Activated naive CD4-positive, alpha-beta T cell treated with anti-CD3 and anti-CD28 coated beads, Interleukin-2, amount 10 ng/mL, durations not matched to agents 7 days and 5 days (primary cell): ENCODE data around the gene GNS.
"Not testable (repeated sequence)": the region's sequence is repeated elsewhere in the genome, so short reads cannot be mapped to it uniquely, and the experiment has no call there.

ENCODE experiments used
- CTCF ChIA-PET: fragments of 350-600 bp; sonication (Branson Sonifier 250); formaldehyde crosslinking; loops from one replicate; lab custom pipeline; 2021; ENCODE audit warnings: antibody characterized with exemption; lab: Charles Lee
- DNase-seq: peaks from one replicate; pipeline ENCODE4 v3.0.0-alpha.2; 2020
- H3K27ac Mint-ChIP-seq: one replicate; pipeline ENCODE4 v1.8.0; 2021; ENCODE audit warnings: mild to moderate bottlenecking, moderate library complexity, mixed read lengths
- H3K27me3 Mint-ChIP-seq: one replicate; pipeline ENCODE4 v1.8.0; 2021; ENCODE audit warnings: mild to moderate bottlenecking, mixed read lengths
- H3K36me3 Mint-ChIP-seq: one replicate; pipeline ENCODE4 v1.8.0; 2021; ENCODE audit warnings: mixed read lengths
- H3K4me1 Mint-ChIP-seq: one replicate; pipeline ENCODE4 v1.8.0; 2021; ENCODE audit warnings: mixed read lengths
- H3K4me3 Mint-ChIP-seq: one replicate; pipeline ENCODE4 v1.8.0; 2021; ENCODE audit warnings: mild to moderate bottlenecking, moderate library complexity, mixed read lengths
- H3K9me3 Mint-ChIP-seq: one replicate; pipeline ENCODE4 v1.8.0; 2021; ENCODE audit warnings: mixed read lengths

The GNS gene

GRCh38 chr12:64694130-64695040, 64.8 kb downstream of the GNS start:
- Mint-ChIP-seq H3K36me3 (peaks cover 51% of the 10 kb centered on the region), H3K4me3 (no peak overlapping the region)
- CTCF ChIA-PET: interaction anchor here (1.4 to 5.5 kb wide), 4 partner anchors 27 to 145 kb away, joined by 3 to 110 read pairs (median 14); no protein-coding TSS in a partner anchor

GRCh38 chr12:64691795-64692583, 67.2 kb downstream of the GNS start:
- no peak for DNase-seq
- H3K27ac Mint-ChIP-seq: peak overlapping the region; percentile 60
- H3K36me3 Mint-ChIP-seq: peaks cover 62% of the 10 kb centered on the region
- peaks cover 84% of the 10 kb centered on the region for H3K4me1 Mint-ChIP-seq
- H3K27me3 Mint-ChIP-seq: no peaks in the 10 kb centered on the region
- CTCF ChIA-PET: interaction anchor here (0.7 to 2.4 kb wide), 3 partner anchors 83 to 144 kb away, joined by 3 to 6 read pairs (median 4); no protein-coding TSS in a partner anchor
- no peak overlapping the region for H3K4me3 Mint-ChIP-seq
- H3K9me3 Mint-ChIP-seq: no peaks in the 10 kb centered on the region

More at GRCh38 chr12:64694130-64695040, 64.8 kb downstream of the GNS start:
- H3K27me3 Mint-ChIP-seq: no peaks in the 10 kb centered on the region
- peak overlapping the region; percentile 70 for H3K27ac Mint-ChIP-seq
- no peak for DNase-seq
- H3K9me3 Mint-ChIP-seq: no peaks in the 10 kb centered on the region
- H3K4me1 Mint-ChIP-seq: peaks cover 74% of the 10 kb centered on the region

DNA sequence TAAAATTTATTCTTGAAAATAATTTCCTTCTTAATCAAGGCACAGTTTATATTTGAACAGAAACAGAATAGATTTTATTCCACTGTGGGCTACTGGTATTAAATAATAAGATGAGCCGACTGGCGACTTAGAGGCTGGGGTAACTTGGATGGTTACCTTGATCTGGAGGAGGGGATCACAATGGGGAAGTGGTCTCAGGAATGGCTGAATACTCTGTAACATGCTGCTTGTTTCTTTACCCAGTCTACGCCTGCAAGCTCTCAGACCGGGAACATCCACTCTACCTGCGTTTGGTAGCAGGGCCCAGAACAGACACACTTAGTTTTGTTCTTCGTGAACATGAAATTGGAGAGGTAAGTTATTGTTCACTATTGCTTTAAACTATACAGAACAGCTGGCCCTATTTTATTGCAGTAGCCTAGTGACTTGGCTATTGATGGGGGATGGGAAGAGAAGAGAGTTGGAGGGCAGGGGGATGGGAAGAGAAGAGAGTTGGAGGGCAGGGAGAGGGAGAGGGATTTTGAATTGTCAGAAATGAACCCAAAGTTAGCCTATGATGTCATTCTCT, 67.9 kb downstream of the GNS start:
- no peaks in the 10 kb centered on the region for H3K9me3 Mint-ChIP-seq

GRCh38 chr12:64690236-64690635, 69.0 kb downstream of the GNS start:
- not testable (repeated sequence) for H3K9me3 Mint-ChIP-seq, H3K27ac Mint-ChIP-seq, H3K27me3 Mint-ChIP-seq, DNase-seq, H3K4me3 Mint-ChIP-seq
- CTCF ChIA-PET: interaction anchor here (0.7 to 1.9 kb wide), 2 partner anchors 141 to 317 kb away, joined by 3 to 8 read pairs; no protein-coding TSS in a partner anchor
- Mint-ChIP-seq H3K4me1 (peaks cover 82% of the 10 kb centered on the region), H3K36me3 (peaks cover 66% of the 10 kb centered on the region)

More for the DNA sequence above, 67.9 kb downstream of the GNS start:
- Mint-ChIP-seq H3K4me1 (peaks cover 82% of the 10 kb centered on the region), H3K27me3 (no peaks in the 10 kb centered on the region), H3K27ac (peak overlapping the region; percentile 34), H3K4me3 (no peak overlapping the region), H3K36me3 (peaks cover 60% of the 10 kb centered on the region)
- no peak for DNase-seq
- CTCF ChIA-PET: interaction anchor here (0.7 to 2.4 kb wide), 3 partner anchors 82 to 143 kb away, joined by 3 to 6 read pairs (median 4); no protein-coding TSS in a partner anchor

DNA sequence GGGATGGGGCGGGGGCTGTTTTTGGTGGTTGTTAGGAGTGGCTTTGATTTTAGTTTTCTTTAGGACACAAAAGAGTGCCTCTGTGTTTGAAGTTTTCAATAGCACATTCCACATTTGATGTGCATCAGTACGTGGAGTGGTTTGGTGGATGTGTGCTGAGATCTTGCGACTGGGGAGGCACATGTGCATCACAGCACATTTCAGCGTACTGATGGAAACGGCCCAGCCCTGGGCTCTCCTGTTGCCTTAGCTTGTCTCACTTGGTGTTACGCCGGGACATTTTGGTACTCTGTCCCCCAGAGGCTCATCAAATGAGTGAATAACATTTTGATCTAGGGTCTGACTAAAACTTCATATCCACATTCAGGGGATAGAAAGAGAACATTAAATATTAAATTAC, 70.5 kb downstream of the GNS start:
- Mint-ChIP-seq H3K27ac (peak overlapping the region; percentile 93), H3K36me3 (peaks cover 65% of the 10 kb centered on the region), H3K27me3 (no peaks in the 10 kb centered on the region), H3K9me3 (no peaks in the 10 kb centered on the region), H3K4me1 (peaks cover 86% of the 10 kb centered on the region), H3K4me3 (peak overlapping the region; percentile 52)
- CTCF ChIA-PET: interaction anchor here (1.1 to 1.9 kb wide), 3 partner anchors 9 to 139 kb away, joined by 4 to 18 read pairs (median 8); no protein-coding TSS in a partner anchor
- DNase-seq: no peak

DNA sequence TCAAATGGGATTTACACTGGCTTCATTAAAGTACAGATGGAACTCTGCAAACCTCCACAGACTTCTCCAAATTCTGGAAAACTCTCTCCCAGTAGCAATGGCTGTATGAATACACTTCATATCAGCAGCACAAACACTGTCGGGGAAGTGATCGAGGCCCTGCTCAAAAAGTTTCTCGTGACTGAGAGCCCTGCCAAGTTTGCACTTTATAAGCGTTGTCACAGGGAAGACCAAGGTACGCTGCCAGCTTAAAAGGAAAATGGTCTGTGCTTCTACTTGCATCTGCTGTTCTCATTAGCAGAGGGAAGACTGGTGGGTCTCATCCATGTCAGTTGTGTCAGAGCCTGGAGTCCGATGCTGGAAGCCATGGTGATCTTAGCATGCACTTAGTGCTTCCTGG, 71.0 kb downstream of the GNS start:
- no peaks in the 10 kb centered on the region for H3K9me3 Mint-ChIP-seq
- peaks cover 68% of the 10 kb centered on the region for H3K36me3 Mint-ChIP-seq
- CTCF ChIA-PET: interaction anchor here (0.8 to 1.9 kb wide), 4 partner anchors 10 to 139 kb away, joined by 3 to 18 read pairs (median 6); no protein-coding TSS in a partner anchor
- peak overlapping the region; percentile 52 for H3K4me3 Mint-ChIP-seq
- peaks cover 86% of the 10 kb centered on the region for H3K4me1 Mint-ChIP-seq
- no peak for DNase-seq
- H3K27ac Mint-ChIP-seq: peak overlapping the region; percentile 93
- no peaks in the 10 kb centered on the region for H3K27me3 Mint-ChIP-seq

DNA sequence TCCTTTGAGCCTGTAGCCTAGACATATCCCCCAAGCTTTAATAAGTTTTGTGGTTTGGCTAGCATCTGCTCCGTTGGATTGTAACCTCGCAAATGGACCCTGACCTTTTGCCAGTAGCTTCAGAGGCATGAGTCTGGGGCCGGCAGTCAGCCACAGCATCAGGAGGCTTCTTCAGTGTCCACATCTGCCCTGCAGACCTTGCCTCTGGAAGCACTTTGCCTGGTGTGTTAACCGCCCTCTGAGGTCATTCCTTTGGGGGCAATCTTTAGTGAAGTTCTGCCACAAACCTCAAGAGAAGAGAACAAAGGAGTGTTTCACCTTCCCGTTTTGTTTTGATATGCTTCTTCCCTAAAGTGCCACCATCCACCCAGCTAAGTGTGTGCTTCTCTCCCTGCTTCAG, 71.4 kb downstream of the GNS start:
- DNase-seq: no peak
- CTCF ChIA-PET: interaction anchor here (0.8 to 1.0 kb wide), 2 partner anchors 76 to 139 kb away, joined by 3 to 4 read pairs; no protein-coding TSS in a partner anchor
- Mint-ChIP-seq H3K27me3 (no peaks in the 10 kb centered on the region), H3K9me3 (no peaks in the 10 kb centered on the region), H3K4me3 (peak overlapping the region; percentile 52), H3K27ac (peak overlapping the region; percentile 93), H3K36me3 (peaks cover 72% of the 10 kb centered on the region), H3K4me1 (peaks cover 86% of the 10 kb centered on the region)

DNA sequence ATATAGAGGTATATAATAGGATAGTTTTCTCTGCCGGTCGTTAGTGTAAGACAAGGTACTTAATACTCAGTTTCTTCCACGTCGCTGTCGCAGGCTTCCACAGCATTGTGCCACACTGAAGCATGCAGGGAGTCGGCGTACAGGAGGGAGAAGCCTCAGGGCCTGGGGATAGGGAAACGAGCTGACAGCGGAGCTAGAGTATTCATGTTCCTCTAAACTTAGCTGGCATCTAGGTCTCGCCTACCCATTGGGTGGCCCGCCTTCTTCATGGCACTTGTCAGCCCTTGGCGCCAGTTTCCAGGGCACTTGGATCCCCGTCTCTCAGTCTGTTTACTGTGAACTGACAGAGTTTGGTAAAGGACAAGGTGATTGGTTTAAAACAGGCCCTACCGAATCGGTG, 73.6 kb downstream of the GNS start:
- no peak for DNase-seq
- H3K27ac Mint-ChIP-seq: peak overlapping the region; percentile 97
- H3K4me3 Mint-ChIP-seq: peak overlapping the region; percentile 31
- H3K36me3 Mint-ChIP-seq: peaks cover 75% of the 10 kb centered on the region
- H3K4me1 Mint-ChIP-seq: peaks cover 92% of the 10 kb centered on the region
- H3K27me3 Mint-ChIP-seq: no peaks in the 10 kb centered on the region
- H3K9me3 Mint-ChIP-seq: no peaks in the 10 kb centered on the region
- CTCF ChIA-PET: interaction anchor here (0.9 kb wide), 1 partner anchor 10 kb away, joined by 3 read pairs; no protein-coding TSS in a partner anchor

GRCh38 chr12:64685050-64685449, 74.2 kb downstream of the GNS start:
- CTCF ChIA-PET: interaction anchor here (0.9 to 1.5 kb wide), 3 partner anchors 11 to 16 kb away, joined by 3 to 7 read pairs (median 3); no protein-coding TSS in a partner anchor
- H3K4me3 Mint-ChIP-seq: peak overlapping the region; percentile 33
- peaks cover 73% of the 10 kb centered on the region for H3K36me3 Mint-ChIP-seq
- no peaks in the 10 kb centered on the region for H3K27me3 Mint-ChIP-seq
- peaks cover 95% of the 10 kb centered on the region for H3K4me1 Mint-ChIP-seq
- H3K9me3 Mint-ChIP-seq: no peaks in the 10 kb centered on the region
- peak overlapping the region; percentile 97 for H3K27ac Mint-ChIP-seq
- DNase-seq: no peak

DNA sequence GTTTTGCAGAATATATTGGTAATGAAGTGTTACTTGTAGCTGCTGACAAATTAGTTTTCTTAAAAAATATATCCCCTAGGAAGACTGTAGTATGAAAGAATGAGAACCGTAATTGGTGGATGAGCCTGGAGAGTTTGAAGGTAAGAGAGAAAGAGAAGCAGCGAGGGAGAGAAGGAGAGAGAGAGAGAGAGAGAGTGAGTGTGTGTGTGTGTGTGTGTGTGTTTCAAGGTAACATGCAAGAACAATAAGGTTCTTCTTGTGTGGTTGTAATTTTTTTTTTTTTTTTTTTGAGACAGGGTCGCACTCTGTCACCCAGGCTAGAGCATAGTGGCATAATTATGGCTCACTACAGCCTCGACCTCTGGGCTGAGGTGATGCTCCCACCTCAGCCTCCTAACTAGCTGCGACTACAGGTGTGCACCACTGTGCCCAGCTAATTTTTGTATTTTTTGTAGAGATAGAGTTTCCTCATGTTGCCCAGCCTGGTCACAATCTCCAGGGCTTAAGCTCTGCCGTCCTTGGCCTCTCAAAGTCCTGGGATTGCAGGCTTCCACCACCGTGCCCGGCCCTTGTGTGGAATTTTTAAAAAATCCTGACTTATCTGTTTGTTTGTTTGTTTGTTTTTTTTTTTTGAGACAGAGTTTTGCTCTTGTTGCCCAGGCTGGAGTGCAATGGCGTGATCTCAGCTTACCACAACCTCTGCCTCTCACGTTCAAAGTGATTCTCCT, 75.2 kb downstream of the GNS start:
- peaks cover 71% of the 10 kb centered on the region for H3K36me3 Mint-ChIP-seq
- no peaks in the 10 kb centered on the region for H3K27me3 Mint-ChIP-seq
- H3K27ac Mint-ChIP-seq: peak overlapping the region; percentile 97
- peaks cover 97% of the 10 kb centered on the region for H3K4me1 Mint-ChIP-seq
- CTCF ChIA-PET: interaction anchor here (0.7 to 1.5 kb wide), 3 partner anchors 10 to 14 kb away, joined by 3 to 7 read pairs (median 3); no protein-coding TSS in a partner anchor
- no peaks in the 10 kb centered on the region for H3K9me3 Mint-ChIP-seq
- peak overlapping the region; percentile 17 for H3K4me3 Mint-ChIP-seq
- DNase-seq: no peak

DNA sequence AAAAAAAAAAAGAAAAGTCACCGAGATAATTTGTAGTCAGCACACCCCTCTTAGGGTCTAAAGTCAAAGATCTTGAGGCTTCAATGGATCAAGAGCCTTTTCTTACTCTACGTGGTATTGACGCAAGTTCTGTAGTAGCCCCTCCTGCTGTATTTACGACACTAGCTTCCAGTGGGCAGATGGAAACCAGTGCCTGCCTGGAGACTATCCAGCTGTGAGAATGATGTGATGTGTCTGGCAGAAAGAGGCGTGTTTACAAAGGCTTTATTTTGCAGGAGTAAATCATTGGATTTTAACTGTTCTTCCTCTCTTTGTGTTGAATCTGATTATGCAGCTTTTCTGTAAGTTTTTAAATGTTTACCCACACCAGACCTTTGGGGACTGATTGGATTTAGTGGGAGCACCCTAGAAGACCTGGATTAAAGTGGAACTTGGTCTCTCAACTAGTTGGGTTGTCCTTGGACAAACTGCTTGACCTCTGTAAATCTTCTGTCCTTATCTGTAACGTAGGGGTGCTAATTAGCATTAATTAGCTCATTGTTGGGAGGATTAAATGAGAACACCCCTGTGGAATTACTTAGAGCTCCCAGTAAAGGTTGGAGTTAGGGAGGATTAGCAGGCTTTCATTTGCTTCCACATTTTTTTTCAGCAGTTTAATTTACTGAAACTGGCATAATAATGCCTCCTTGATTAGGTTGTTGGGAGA, 76.5 kb downstream of the GNS start:
- Mint-ChIP-seq H3K27me3 (no peaks in the 10 kb centered on the region), H3K9me3 (no peaks in the 10 kb centered on the region), H3K4me3 (no peak overlapping the region), H3K36me3 (peaks cover 64% of the 10 kb centered on the region), H3K4me1 (peaks cover 97% of the 10 kb centered on the region), H3K27ac (peak overlapping the region; percentile 97)
- DNase-seq: no peak
- CTCF ChIA-PET: interaction anchor here (0.6 to 2.2 kb wide), 2 partner anchors 14 to 20 kb away, joined by 3 to 10 read pairs; no protein-coding TSS in a partner anchor
